ENCODE measurements around the gene GPX2.

GPX2 gene

GRCh38 chr14:64930085-64930843 lies 12.3 kb downstream of the GPX2 start:
- no peak for DNase-seq (ENCODE audit: low read depth in 1 of 2, low spot score in 1 of 2)
- TF ChIP-seq JUND (IDR thresholded peaks at IDR 0.05; ENCODE audit: low read depth) = no peak
- in situ Hi-C loops (cut with HindIII; ENCODE audit: low pct_unique_long_range_greater_than_20kb, low sequenced_read_pairs) = no loop called here

- in situ Hi-C loops (cut with HindIII; ENCODE audit: low pct_unique_long_range_greater_than_20kb, low sequenced_read_pairs) = no loop called here
- DNase-seq (ENCODE audit: low read depth in 1 of 2, low spot score in 1 of 2) = no peak
- TF ChIP-seq JUND (IDR thresholded peaks at IDR 0.05; ENCODE audit: low read depth) = no peak
Observed at GRCh38 chr14:64929014-64929359, 13.6 kb downstream of the GPX2 start.

- no peak for DNase-seq (ENCODE audit: low read depth in 1 of 2, low spot score in 1 of 2)
- no peak for TF ChIP-seq JUND (IDR thresholded peaks at IDR 0.05; ENCODE audit: low read depth)
- in situ Hi-C loops (cut with HindIII; ENCODE audit: low pct_unique_long_range_greater_than_20kb, low sequenced_read_pairs) = no loop called here
Observed at GRCh38 chr14:64928239-64929013, 14.1 kb downstream of the GPX2 start.

- in situ Hi-C loops (cut with HindIII; ENCODE audit: low pct_unique_long_range_greater_than_20kb, low sequenced_read_pairs) = no loop called here
- no peak for TF ChIP-seq JUND (IDR thresholded peaks at IDR 0.05; ENCODE audit: low read depth)
- DNase-seq (ENCODE audit: low read depth in 1 of 2, low spot score in 1 of 2) = no peak
Observed at GRCh38 chr14:64927031-64927430, 15.5 kb downstream of the GPX2 start.

- no peak for TF ChIP-seq JUND (IDR thresholded peaks at IDR 0.05; ENCODE audit: low read depth)
- no peak for DNase-seq (ENCODE audit: low read depth in 1 of 2, low spot score in 1 of 2)
- in situ Hi-C loops (cut with HindIII; ENCODE audit: low pct_unique_long_range_greater_than_20kb, low sequenced_read_pairs) = no loop called here
Observed at GRCh38 chr14:64926398-64926995, 16.0 kb downstream of the GPX2 start.

- no peak for TF ChIP-seq JUND (IDR thresholded peaks at IDR 0.05; ENCODE audit: low read depth)
- DNase-seq (ENCODE audit: low read depth in 1 of 2, low spot score in 1 of 2) = no peak
- in situ Hi-C loops (cut with HindIII; ENCODE audit: low pct_unique_long_range_greater_than_20kb, low sequenced_read_pairs) = no loop called here
Observed at GRCh38 chr14:64923015-64923414, 19.5 kb downstream of the GPX2 start.

GRCh38 chr14:64920465-64920864 lies 22.1 kb downstream of the GPX2 start:
- TF ChIP-seq JUND (IDR thresholded peaks at IDR 0.05; ENCODE audit: low read depth) = no peak
- no peak for DNase-seq (ENCODE audit: low read depth in 1 of 2, low spot score in 1 of 2)
- in situ Hi-C loops (cut with HindIII; ENCODE audit: low pct_unique_long_range_greater_than_20kb, low sequenced_read_pairs) = no loop called here

- DNase-seq (ENCODE audit: low read depth in 1 of 2, low spot score in 1 of 2) = no peak
- TF ChIP-seq JUND (IDR thresholded peaks at IDR 0.05; ENCODE audit: low read depth) = no peak
- in situ Hi-C loops (cut with HindIII; ENCODE audit: low pct_unique_long_range_greater_than_20kb, low sequenced_read_pairs) = no loop called here
Observed at GRCh38 chr14:64919618-64920017, 22.9 kb downstream of the GPX2 start.

GRCh38 chr14:64919215-64919614 lies 23.3 kb downstream of the GPX2 start:
- in situ Hi-C loops (cut with HindIII; ENCODE audit: low pct_unique_long_range_greater_than_20kb, low sequenced_read_pairs) = no loop called here
- no peak for DNase-seq (ENCODE audit: low read depth in 1 of 2, low spot score in 1 of 2)
- TF ChIP-seq JUND (IDR thresholded peaks at IDR 0.05; ENCODE audit: low read depth) = no peak

- DNase-seq (ENCODE audit: low read depth in 1 of 2, low spot score in 1 of 2) = no peak
- in situ Hi-C loops (cut with HindIII; ENCODE audit: low pct_unique_long_range_greater_than_20kb, low sequenced_read_pairs) = no loop called here
- TF ChIP-seq JUND (IDR thresholded peaks at IDR 0.05; ENCODE audit: low read depth) = no peak
Observed at GRCh38 chr14:64918216-64918615, 24.3 kb downstream of the GPX2 start.

- no peak for DNase-seq (ENCODE audit: low read depth in 1 of 2, low spot score in 1 of 2)
Observed at GRCh38 chr14:64915797-64916196, 26.7 kb downstream of the GPX2 start.

GRCh38 chr14:64915029-64915424 lies 27.5 kb downstream of the GPX2 start:
- no peak for TF ChIP-seq JUND (IDR thresholded peaks at IDR 0.05; ENCODE audit: low read depth)
- no peak for DNase-seq (ENCODE audit: low read depth in 1 of 2, low spot score in 1 of 2)
- in situ Hi-C loops (cut with HindIII; ENCODE audit: low pct_unique_long_range_greater_than_20kb, low sequenced_read_pairs) = no loop called here

More at GRCh38 chr14:64915797-64916196, 26.7 kb downstream of the GPX2 start:
- TF ChIP-seq JUND (IDR thresholded peaks at IDR 0.05; ENCODE audit: low read depth) = no peak
- in situ Hi-C loops (cut with HindIII; ENCODE audit: low pct_unique_long_range_greater_than_20kb, low sequenced_read_pairs) = no loop called here
